Measurements from ENCODE around the gene KLRB1.

GRCh38 chr12:9587987-9588600 lies 19.6 kb downstream of the KLRB1 start:
- no peak for TF ChIP-seq SIN3A (IDR thresholded peaks at IDR 0.05; ENCODE audit: borderline replicate concordance, insufficient read depth, low read length)
- no peak for TF ChIP-seq POLR2AphosphoS5 (IDR thresholded peaks at IDR 0.05; ENCODE audit: low read depth, low read length)
- TF ChIP-seq REST (IDR thresholded peaks at IDR 0.05; ENCODE audit: insufficient read depth in 1 of 2, low read depth in 2 of 2, low read length in 2 of 2): no peak
- no peak for TF ChIP-seq FOXP2 (optimal IDR thresholded peaks at IDR 0.05; ENCODE audit: borderline replicate concordance, extremely low read depth, extremely low read length, insufficient read depth)
- no peak for TF ChIP-seq TAF1 (IDR thresholded peaks at IDR 0.05; ENCODE audit: borderline replicate concordance, insufficient read depth, low read length)
